Right cardiac atrium (tissue), 5 donors: Measurements from ENCODE around the gene PLA2G12A. TPM values are rescaled to one million over a fixed set of nuclear protein-coding genes. Genes with fewer than 3 reads are reported as not detected.
A peak's percentile ranks its signal among the peaks of the same experiment; 100 is the strongest.

Experiments
- ATAC-seq, 2 donors: fragments of 200-7000 bp; cut with Tn5 transposase; one replicate each; pipeline versions ENCODE4 v1.8.0 to v1.9.1; 2020; ENCODE audit warnings: moderate library complexity in 2 of 2, mild to moderate bottlenecking in 1 of 2
- DNase-seq, 3 donors: peaks; one replicate each; pipeline ENCODE4 v3.0.0-alpha.2; 2020
- H3K27ac ChIP-seq: one replicate; pipeline ENCODE4 v1.5.1; 2013; ENCODE audit warnings: mild to moderate bottlenecking, low read length, control low read depth, moderate library complexity
- H3K27me3 ChIP-seq: one replicate; pipeline ENCODE4 v1.6.1; 2013; ENCODE audit not compliant: control insufficient read depth, insufficient read depth
- H3K4me1 ChIP-seq: one replicate; pipeline ENCODE4 v1.6.1; 2013; ENCODE audit warnings: low read length; ENCODE audit not compliant: control insufficient read depth, insufficient read depth
- H3K4me3 ChIP-seq: one replicate; pipeline ENCODE4 v1.5.1; 2013; ENCODE audit warnings: low read length, control low read depth
- H3K9me3 ChIP-seq: one replicate; pipeline ENCODE4 v1.6.1; 2013; ENCODE audit warnings: low read length; ENCODE audit not compliant: control insufficient read depth
- WGBS: extraction: QIAGEN DNeasy Blood & Tissue Kit; methylation state at CpG from one replicate; pipeline ENCODE4 v1.1.7; 2013; 5-methylcytosine and 5-hydroxymethylcytosine counted together
- intact Hi-C, 4 donors: fragments of 100-400 bp; cut with DNase I; formaldehyde crosslinking; loops; one replicate each; pipeline versions ENCODE4 v1.11.0 to v1.14.0; 2022 to 2023
- polyA plus RNA-seq: library from polyadenylated mRNA; stranded (reverse); fragments of 200-250 nt; gene quantifications from one replicate; pipeline ENCODE4 v1.2.3, GENCODE V29; 2013
- total RNA-seq, 4 donors: library from RNA; stranded (reverse); fragmentation: NEBNext Ultra II Directional; extraction: Animal tissue kit (Norgen Biotek cat#: 25700); gene quantifications; one replicate each; pipeline ENCODE4 v1.2.1, GENCODE V29; 2021
- donor health status: healthy with polysubstance abuse.
- donor health status: DM: no; HTN: yes; CAD: no.
- donor health status: DM: no; HTN: no; CAD: no.
- donor health status: DM: no; HTN: yes; CAD: no; lungs with severe emphysema.
- donor health status: DM: yes; HTN: yes; CAD: no.

Gene PLA2G12A
- total and polyA plus RNA-seq, 5 donors: 50.1 to 85.0 (median 60.6) TPM

DNA sequence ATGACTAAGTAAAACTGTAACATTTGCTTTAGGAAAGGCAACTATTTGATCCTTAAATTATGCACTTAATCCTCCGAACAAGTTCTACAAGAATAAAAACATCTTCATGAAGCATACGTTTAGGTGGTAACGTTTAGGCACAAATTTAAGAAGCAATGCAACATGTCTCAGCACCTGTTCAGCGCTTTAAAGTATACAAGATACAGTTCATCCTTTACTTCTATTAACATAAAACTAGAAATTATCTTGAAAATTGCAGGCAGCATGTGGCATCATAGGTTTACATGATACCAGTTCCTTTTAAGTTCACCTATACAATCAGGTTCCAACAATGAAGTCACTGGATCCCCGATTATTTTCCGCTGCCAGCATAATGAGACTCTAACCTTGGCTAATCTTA lies 1.5 kb downstream of the PLA2G12A start:
- 81% methylated on average over 6 of the region's 6 CpGs for WGBS
- no peak for DNase-seq
- ATAC-seq: no peak
- intact Hi-C loops: no loop called here
- no peaks in the 10 kb centered on the region for H3K27me3 ChIP-seq
- H3K9me3 ChIP-seq: no peaks in the 10 kb centered on the region
- H3K27ac ChIP-seq: no peak overlapping the region
- H3K4me1 ChIP-seq: no peaks in the 10 kb centered on the region
- H3K4me3 ChIP-seq: peak overlapping the region; percentile 68

DNA sequence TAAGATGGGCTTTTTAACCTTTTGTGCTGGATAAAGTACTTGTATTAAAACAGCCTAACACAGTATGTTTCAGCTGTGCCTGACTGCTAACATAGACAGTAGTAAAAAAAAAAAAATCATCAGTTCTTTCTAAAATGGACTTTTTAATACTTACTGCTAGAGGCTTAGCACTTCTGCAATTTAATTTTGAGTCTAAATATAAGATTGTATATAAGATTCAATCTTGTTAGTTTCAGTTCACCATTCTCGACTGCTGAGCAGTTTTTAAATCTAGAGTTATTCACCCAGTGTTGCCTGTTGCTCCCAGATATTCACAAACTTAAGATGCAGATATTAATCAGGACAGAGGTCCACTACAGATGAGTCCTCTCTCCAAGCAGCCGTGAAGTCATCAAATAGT lies 6.8 kb downstream of the PLA2G12A start:
- no peak overlapping the region for H3K27ac ChIP-seq
- DNase-seq (no peak), ATAC-seq (no peak)
- intact Hi-C loops: no loop called here
- no peaks in the 10 kb centered on the region for H3K9me3 ChIP-seq
- no peak overlapping the region for H3K4me3 ChIP-seq
- WGBS: 93% methylated on average over 2 of the region's 2 CpGs
- no peaks in the 10 kb centered on the region for H3K4me1 ChIP-seq
- no peaks in the 10 kb centered on the region for H3K27me3 ChIP-seq

DNA sequence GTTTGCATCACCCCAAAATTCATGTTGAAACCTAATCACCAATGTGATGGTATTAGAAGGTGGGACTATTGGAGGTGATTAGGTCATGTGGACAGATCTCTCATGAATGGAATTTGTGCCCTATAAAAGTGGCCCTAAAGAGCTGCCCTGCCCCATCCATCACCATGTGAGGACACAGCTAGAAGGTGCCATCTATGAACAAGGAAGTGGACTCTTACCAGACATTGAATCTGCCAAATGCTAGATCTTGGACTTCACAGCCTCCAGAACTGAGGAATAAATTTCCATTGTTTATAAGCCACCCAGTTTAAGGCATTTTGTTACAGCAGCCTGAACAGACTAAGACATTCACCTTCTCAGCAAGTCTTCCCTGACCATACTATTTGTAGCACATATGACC lies 7.5 kb downstream of the PLA2G12A start:
- Histone ChIP-seq H3K27ac (no peak overlapping the region), H3K4me3 (no peak overlapping the region), H3K9me3 (no peaks in the 10 kb centered on the region), H3K27me3 (no peaks in the 10 kb centered on the region), H3K4me1 (no peaks in the 10 kb centered on the region)
- ATAC-seq (no peak), DNase-seq (no peak)
- intact Hi-C loops: no loop called here

DNA sequence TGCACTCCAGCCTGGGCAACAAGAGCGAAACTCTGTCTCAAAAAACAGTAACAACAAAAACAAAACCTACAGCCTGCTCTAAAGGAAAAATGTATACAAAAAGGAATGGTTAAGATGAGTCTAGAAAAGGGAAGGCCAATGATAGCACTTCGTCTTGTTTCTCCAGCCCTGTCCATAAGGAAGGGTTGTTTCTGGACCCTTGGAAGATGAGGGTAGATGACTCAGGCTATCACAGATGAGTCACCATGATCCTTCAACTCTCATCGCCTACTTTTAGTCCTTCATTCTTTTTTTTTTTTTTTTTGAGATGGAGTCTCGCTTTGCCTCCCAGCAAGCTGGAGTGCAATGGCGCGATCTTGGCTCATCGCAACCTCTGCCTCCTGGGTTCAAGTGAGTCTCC lies 8.8 kb downstream of the PLA2G12A start:
- DNase-seq (no peak), ATAC-seq (no peak)
- no peaks in the 10 kb centered on the region for H3K9me3 ChIP-seq
- no peak overlapping the region for H3K27ac ChIP-seq
- no peaks in the 10 kb centered on the region for H3K27me3 ChIP-seq
- 97% methylated on average over 7 of the region's 7 CpGs for WGBS
- no peaks in the 10 kb centered on the region for H3K4me1 ChIP-seq
- no peak overlapping the region for H3K4me3 ChIP-seq
- intact Hi-C loops: no loop called here

DNA sequence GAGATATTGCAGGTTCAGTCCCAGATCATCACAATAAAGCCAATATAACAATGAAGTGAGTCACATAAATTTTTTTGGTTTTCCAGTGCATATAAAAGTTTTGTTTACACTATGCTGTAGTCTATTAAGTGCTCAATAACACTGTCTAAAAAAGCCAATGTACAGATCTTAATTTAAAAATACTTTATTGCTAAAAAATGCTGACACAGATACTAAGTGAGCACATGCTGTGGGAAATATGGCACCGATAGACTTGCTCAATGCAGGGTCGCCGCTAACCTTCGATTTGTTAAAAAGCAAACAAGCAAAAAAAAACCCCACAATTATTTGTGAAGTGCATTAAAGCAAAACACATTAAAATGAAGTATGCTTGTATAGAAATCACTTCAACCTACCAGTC lies 10.3 kb downstream of the PLA2G12A start:
- Histone ChIP-seq H3K27me3 (no peaks in the 10 kb centered on the region), H3K9me3 (no peaks in the 10 kb centered on the region), H3K4me3 (no peak overlapping the region), H3K27ac (no peak overlapping the region), H3K4me1 (no peaks in the 10 kb centered on the region)
- intact Hi-C loops: no loop called here
- ATAC-seq (no peak), DNase-seq (no peak)
- WGBS: 97% methylated on average over 4 of the region's 4 CpGs

DNA sequence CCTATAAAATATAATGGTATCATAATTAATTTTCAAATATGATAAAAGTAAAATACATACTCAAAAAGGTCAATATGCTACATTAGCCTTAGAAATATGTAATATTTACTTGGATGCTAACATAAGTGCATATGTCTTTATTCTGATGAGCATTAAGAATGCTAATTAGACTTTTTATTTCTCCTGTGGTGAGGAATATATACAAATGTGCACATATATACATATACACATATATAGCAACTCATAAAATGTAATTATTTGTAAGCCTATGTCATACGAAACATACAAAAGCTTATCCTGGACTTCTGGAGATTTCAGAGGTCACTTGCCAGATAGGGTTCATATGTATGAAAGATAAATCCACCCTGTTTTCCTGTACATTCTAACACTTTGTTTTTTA lies 11.1 kb downstream of the PLA2G12A start:
- WGBS: 95% methylated on average over 1 of the region's 1 CpG
- DNase-seq (no peak), ATAC-seq (no peak)

DNA sequence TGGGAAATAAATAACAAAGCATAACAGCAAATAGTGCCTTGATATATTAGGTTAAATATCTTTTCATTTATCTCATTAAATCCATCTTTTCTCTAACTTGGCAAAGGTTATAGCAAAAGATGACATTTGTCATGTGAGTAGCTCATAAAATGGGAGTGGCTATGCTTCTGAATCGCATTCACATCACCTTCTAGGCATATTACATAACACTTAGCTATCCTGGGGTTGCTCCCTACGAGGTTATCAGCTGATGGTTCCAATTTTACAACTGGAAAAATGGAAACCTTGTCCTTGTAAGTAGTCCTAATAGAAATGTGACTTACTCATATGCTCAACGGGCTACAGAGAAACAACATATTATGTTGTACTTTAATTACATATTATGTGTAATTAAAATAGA lies 16.4 kb downstream of the PLA2G12A start:
- H3K4me1 ChIP-seq: no peaks in the 10 kb centered on the region
- DNase-seq (no peak), ATAC-seq (no peak)
- no peak overlapping the region for H3K27ac ChIP-seq
- intact Hi-C loops: no loop called here
- no peaks in the 10 kb centered on the region for H3K9me3 ChIP-seq
- 90% methylated on average over 3 of the region's 3 CpGs for WGBS
- no peak overlapping the region for H3K4me3 ChIP-seq
- no peaks in the 10 kb centered on the region for H3K27me3 ChIP-seq

More for the DNA sequence above, 11.1 kb downstream of the PLA2G12A start:
- Histone ChIP-seq H3K27ac (no peak overlapping the region), H3K9me3 (no peaks in the 10 kb centered on the region), H3K27me3 (no peaks in the 10 kb centered on the region), H3K4me1 (no peaks in the 10 kb centered on the region), H3K4me3 (no peak overlapping the region)
- intact Hi-C loops: no loop called here

DNA sequence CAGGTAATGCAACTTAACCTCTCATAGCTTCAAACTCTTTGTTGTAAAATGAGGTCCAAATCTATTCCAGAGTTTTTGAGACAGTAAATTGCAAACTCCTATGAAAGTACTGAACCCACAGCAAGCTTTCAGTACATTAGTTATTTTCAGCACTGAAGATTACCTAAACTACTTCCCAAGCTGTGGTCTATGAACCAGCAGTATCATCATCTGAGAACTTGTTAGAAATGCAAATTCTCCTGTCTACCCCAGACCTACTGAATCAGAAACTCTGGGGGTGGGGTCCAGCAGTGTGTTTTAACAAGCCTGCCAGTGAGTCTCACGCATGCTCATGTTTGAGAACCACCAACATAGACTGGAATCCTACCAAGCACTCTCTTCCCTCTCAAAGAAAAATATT lies 20.9 kb downstream of the PLA2G12A start:
- Histone ChIP-seq H3K27ac (no peak overlapping the region), H3K4me1 (no peaks in the 10 kb centered on the region), H3K9me3 (no peaks in the 10 kb centered on the region), H3K4me3 (no peak overlapping the region), H3K27me3 (no peaks in the 10 kb centered on the region)
- WGBS: 82% methylated on average over 1 of the region's 1 CpG
- ATAC-seq (no peak), DNase-seq (no peak)
- intact Hi-C loops: loop anchor here in 3 of 4 donors (10.0 kb wide), 2 partner anchors 106 to 284 kb away; partner anchors contain the start of gene GAR1 (in 3 of the 3)

DNA sequence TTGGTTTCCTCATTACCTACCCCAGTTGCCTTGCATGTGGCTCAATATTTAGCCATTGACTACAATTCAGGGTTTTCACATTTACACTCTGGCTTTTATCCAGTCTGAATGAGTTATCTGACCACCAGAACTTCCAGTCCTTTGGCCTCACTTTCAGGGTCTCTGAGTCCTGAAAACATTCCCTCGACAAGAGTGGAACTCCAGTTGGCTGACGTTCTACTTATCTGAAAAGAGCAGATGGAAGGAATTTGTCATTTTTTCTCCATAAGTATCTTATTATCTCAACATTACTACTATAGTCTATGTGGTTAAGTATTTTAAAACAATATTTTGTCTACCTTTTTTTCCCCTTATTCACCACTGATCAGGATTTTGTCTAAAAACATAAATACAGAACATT lies 21.4 kb downstream of the PLA2G12A start:
- DNase-seq (no peak), ATAC-seq (no peak)
- intact Hi-C loops: loop anchor here in 3 of 4 donors (10.0 kb wide), 2 partner anchors 106 to 284 kb away; partner anchors contain the start of gene GAR1 (in 3 of the 3)
- Histone ChIP-seq H3K27me3 (no peaks in the 10 kb centered on the region), H3K4me1 (no peaks in the 10 kb centered on the region), H3K4me3 (no peak overlapping the region), H3K27ac (no peak overlapping the region), H3K9me3 (no peaks in the 10 kb centered on the region)
- WGBS: 17% methylated on average over 2 of the region's 2 CpGs

DNA sequence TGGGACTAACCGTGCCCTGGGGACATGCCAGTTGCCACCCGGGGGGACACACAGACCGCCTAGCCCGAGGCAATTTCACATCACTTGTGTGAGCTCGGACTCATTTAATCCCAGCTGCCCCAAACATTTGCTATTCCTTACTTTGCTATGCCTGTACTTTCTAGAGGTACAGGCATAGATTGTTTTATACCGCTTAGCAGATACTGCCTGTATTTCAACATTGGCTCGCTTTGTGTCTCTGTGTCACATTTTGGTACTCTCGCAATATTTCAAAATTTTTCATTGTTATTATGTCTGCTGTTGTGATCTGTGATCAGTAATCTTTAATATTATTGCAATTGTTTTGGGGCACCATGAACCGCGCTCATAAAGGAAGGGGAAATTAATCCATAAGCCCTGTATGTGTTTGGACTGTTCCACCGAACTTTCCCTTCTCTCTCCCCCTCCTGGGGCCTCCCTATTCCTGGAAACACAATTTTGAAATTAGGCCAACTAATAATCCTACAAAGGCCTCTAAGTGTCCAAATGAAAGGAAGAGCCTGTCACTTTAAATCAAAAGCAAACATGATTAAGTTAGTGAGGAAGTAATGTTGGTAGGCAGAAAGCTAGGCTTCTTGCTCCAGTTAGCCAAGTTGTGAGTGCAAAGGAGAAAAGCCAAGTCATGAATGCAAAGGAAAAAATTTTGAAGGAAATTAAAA lies 26.1 kb downstream of the PLA2G12A start:
- no peaks in the 10 kb centered on the region for H3K9me3 ChIP-seq
- 9% methylated on average over 11 of the region's 11 CpGs for WGBS
- DNase-seq (no peak), ATAC-seq (peak; percentile 9 to 16)
- peak overlapping the region; percentile 73 for H3K27ac ChIP-seq
- H3K4me1 ChIP-seq: peaks cover 6% of the 10 kb centered on the region
- intact Hi-C loops: loop anchor here in 3 of 4 donors (10.0 kb wide), 2 partner anchors 111 to 279 kb away; partner anchors contain the start of gene GAR1 (in 3 of the 3)
- no peaks in the 10 kb centered on the region for H3K27me3 ChIP-seq
- peak overlapping the region; percentile 76 for H3K4me3 ChIP-seq

DNA sequence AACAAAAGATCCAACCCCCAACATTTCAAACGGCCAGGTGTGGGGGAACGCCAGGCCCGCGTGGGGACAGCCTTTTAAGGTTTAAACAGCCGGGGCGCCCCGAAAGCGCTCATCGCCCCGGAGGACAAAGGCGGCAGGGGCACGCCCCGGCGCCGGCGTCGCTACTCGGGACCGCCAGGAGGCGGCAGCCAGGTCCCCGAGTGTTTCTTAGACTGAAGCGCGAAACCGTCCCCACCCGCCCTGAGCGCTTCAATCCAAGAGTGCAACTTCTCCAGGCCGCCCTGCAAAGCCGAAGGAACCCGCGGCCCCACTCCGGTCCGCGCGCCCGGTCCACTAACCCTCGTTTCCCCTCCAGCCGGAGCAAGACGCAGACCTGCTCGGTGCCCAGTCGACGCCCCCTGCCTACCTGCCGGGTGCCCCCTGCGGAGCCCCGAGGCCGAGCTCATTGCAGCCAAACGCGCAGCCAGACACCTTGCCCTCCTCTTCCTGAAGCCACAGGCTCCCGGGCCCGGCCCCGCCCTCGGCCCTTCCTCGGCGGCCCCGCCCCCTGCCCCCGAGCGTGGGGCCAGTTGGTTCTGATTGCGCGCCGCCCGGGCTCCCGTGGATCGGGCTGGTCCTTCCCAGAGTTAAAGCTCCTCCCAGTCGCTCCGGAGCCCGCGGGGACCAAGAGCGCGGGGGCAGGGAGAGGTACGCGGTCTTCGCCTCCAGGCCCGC lies 26.8 kb downstream of the PLA2G12A start, which contains the start of gene CASP6:
TSS of gene CASP6 (minus strand) at position 496 of the 714 bp plus-strand sequence. CDS start at position 446, 50 bp downstream.
- H3K4me3 ChIP-seq: peak within 1 kb of the TSS; percentile 76
- DNase-seq (peak; percentile 90 to 97 (median 95)), ATAC-seq (peak; percentile 98)
- H3K27me3 ChIP-seq: no peaks in the 10 kb centered on the region
- under 1% methylated on average over 72 of the region's 72 CpGs for WGBS
- intact Hi-C loops: loop anchor here in 3 of 4 donors (10.0 kb wide), 2 partner anchors 112 to 278 kb away; partner anchors contain the start of gene GAR1 (in 3 of the 3)
- no peaks in the 10 kb centered on the region for H3K9me3 ChIP-seq
- H3K27ac ChIP-seq: peak within 1 kb of the TSS; percentile 73
- H3K4me1 ChIP-seq: peaks cover 6% of the 10 kb centered on the region
